Neutrophil (primary cell): ENCODE results near the gene SYNRG.

Experiments used
- H3K27ac ChIP-seq: fragments of 200-600 bp; sonication (generic); 2 replicates; pipeline ENCODE4 v1.5.1; 2016; ENCODE audit warnings: mild to moderate bottlenecking, moderate library complexity
- H3K27me3 ChIP-seq: fragments of 200-600 bp; sonication (generic); 2 replicates; pipeline ENCODE4 v1.6.0; 2016; ENCODE audit warnings: mild to moderate bottlenecking
- H3K36me3 ChIP-seq: fragments of 200-600 bp; sonication (generic); 2 replicates; pipeline ENCODE4 v1.5.1; 2017
- H3K4me1 ChIP-seq, 2 experiments: fragments of 200-600 bp in 1 of 2; sonication (generic) in 1 of 2; 1 replicate in 1 of 2; 2 replicates in 1 of 2; pipeline versions ENCODE4 v1.5.1 to v1.6.1; 2013 to 2016; ENCODE audit warnings: low read depth in 1 of 2, low read length in 1 of 2, mild to moderate bottlenecking in 1 of 2, moderate library complexity in 1 of 2; ENCODE audit not compliant: control insufficient read depth in 1 of 2, insufficient read depth in 1 of 2
- H3K4me3 ChIP-seq, 2 experiments: fragments of 200-600 bp in 1 of 2; sonication (generic) in 1 of 2; 1 replicate in 1 of 2; 2 replicates in 1 of 2; pipeline ENCODE4 v1.5.1; 2013 to 2016; ENCODE audit warnings: low read depth in 1 of 2, low read length in 1 of 2, mild to moderate bottlenecking in 1 of 2, moderate library complexity in 1 of 2
- H3K9me3 ChIP-seq: fragments of 200-600 bp; sonication (generic); 2 replicates; pipeline ENCODE4 v1.5.1; 2016
- TF ChIP-seq, protein P1 (sequence below): fragments of 200-600 bp; sonication (generic); IDR thresholded peaks from 2 replicates; pipeline ENCODE4 v1.5.1; 2016; ENCODE audit warnings: antibody characterized with exemption

The SYNRG gene

DNA sequence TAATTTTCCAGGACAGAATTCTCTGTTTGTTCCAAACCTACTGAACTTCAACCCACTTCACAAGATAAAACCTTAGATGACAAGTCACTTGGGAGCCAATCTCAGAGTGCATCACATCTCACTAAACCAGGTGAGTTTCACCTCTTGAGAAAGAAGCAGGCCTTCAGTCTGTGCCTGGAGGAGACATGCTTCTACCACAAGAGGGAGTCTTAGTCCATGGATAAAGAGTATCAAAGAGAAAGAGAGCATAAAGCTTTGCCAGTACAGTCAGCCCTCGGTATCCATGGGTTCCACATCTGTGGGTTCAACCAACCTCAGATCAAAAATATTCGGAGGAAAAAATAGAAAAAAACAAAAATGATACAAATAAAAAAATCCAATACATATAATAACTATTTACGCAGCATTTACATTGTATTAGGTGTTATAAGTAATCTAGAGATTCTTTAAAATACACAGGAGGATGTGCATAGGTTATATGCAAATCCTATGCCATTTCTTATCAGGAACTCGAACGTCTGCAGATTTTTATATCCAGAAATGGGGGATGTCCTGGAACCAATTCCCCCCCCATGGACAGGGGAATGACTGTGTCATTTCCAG lies 81.9 kb downstream of the SYNRG start:
- H3K4me3 ChIP-seq, result no peak overlapping the region
- H3K9me3 ChIP-seq, result no peaks in the 10 kb centered on the region
- no peak overlapping the region for H3K27ac ChIP-seq
- peaks cover 96% of the 10 kb centered on the region for H3K36me3 ChIP-seq
- TF ChIP-seq, protein P1, sequence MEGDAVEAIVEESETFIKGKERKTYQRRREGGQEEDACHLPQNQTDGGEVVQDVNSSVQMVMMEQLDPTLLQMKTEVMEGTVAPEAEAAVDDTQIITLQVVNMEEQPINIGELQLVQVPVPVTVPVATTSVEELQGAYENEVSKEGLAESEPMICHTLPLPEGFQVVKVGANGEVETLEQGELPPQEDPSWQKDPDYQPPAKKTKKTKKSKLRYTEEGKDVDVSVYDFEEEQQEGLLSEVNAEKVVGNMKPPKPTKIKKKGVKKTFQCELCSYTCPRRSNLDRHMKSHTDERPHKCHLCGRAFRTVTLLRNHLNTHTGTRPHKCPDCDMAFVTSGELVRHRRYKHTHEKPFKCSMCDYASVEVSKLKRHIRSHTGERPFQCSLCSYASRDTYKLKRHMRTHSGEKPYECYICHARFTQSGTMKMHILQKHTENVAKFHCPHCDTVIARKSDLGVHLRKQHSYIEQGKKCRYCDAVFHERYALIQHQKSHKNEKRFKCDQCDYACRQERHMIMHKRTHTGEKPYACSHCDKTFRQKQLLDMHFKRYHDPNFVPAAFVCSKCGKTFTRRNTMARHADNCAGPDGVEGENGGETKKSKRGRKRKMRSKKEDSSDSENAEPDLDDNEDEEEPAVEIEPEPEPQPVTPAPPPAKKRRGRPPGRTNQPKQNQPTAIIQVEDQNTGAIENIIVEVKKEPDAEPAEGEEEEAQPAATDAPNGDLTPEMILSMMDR, result no peak
- no peaks in the 10 kb centered on the region for H3K27me3 ChIP-seq
- H3K4me1 ChIP-seq, result no peaks in the 10 kb centered on the region

DNA sequence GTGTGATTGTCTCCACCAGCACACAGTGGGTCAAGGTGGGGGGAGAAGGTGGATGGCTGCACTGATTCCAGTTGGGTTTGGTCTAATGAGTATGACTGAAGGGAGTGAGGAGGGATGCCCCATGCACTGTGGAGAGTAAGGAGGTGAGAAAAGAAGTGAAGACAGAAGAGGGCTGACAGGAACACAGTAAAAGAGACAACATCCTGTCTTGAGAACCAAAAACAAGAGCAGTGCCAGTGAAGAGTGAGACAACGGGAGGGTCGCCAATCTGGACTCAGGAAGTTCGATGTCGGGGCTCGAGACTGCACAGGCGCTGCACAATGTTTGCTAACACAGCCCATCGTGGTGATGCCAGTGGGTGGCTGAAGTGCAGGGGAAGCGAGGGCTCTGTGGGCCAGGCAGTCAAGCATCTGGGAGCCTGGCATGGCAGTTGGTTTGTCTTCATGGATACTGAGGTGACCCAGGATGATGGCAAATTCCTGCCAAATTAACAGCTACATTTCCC lies 85.5 kb downstream of the SYNRG start:
- Histone ChIP-seq H3K4me1 (no peaks in the 10 kb centered on the region), H3K36me3 (peaks cover 98% of the 10 kb centered on the region), H3K27me3 (no peaks in the 10 kb centered on the region), H3K4me3 (no peak overlapping the region), H3K27ac (no peak overlapping the region), H3K9me3 (no peaks in the 10 kb centered on the region)
- TF ChIP-seq, protein P1, result no peak

DNA sequence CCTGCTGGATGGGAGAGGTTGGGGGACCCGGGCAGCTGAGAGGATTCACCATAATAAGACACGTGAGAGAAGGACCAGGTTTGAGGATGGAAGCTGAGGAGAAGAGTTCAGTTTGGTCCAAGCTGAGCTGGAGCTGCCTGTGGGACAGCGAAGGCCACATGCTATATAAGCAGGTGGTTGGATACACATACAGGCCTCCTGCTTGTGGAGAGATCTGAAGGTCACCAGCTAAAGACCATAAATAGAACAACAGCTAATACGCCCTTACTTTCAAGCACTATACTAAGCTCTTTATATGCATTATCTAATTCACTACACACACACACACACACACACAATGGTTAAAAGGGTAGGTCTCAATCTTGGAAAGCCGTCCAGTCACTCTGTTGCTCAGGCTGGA lies 87.4 kb downstream of the SYNRG start:
- H3K27ac ChIP-seq, result no peak overlapping the region
- H3K27me3 ChIP-seq, result no peaks in the 10 kb centered on the region
- no peaks in the 10 kb centered on the region for H3K4me1 ChIP-seq
- TF ChIP-seq, protein P1, result no peak
- no peak overlapping the region for H3K4me3 ChIP-seq
- no peaks in the 10 kb centered on the region for H3K9me3 ChIP-seq
- H3K36me3 ChIP-seq, result peaks cover 99% of the 10 kb centered on the region

DNA sequence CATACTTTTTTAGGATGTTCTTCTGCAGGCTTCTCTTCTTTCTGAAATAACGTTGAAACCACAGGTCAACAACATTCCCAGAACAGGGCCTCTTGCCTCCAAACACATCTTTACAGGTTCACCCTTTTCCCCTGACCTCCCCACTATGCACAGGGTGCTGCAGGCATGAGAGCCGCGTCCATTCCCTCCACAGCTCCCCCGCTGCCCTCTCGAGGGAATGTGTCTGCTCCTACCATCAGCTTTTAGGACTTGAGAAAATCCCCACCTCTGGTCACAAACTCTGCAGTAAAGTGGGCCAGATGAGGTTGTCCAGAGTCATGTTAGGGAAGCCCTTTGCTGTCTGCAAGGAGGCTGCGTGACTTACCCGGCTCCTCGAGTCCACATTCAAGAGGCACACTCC lies 89.0 kb downstream of the SYNRG start:
- Histone ChIP-seq H3K4me3 (no peak overlapping the region), H3K27me3 (no peaks in the 10 kb centered on the region), H3K27ac (no peak overlapping the region), H3K4me1 (no peaks in the 10 kb centered on the region), H3K9me3 (no peaks in the 10 kb centered on the region), H3K36me3 (peaks cover 99% of the 10 kb centered on the region)
- TF ChIP-seq, protein P1, result no peak

DNA sequence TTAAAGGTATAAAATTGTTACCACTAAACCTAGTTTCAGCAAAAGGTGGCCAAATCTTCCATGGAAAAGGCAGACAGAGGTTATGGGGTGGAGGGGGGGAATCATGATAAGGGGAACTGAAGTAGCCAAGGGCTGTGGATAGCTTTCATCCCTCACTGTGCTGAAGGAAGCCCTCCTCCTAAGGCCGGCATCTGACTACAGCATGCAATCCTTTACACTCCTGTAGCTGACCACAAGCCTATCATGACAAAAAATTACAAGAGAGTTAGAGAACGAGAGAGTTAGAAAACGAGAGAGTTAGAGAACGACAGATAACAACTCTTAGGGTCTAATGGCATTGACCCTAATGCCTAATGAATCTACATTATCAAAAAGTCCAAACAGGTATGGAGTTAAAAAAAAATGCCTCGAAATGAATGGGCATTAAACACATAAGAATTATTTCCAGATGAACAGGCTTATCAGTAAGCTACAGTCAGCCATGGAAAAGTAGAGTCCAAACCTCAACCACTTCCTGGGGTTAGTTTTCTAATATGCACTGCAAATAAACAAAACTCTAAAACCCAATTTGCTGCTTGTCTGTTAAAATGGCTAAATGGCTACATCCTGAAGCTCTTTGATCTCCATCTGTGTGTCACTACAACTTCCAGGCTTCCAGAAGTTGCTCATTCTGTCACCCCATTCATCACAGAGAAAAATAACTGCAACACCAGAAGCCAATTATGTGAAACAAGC lies 89.8 kb downstream of the SYNRG start:
- Histone ChIP-seq H3K27ac (no peak overlapping the region), H3K36me3 (peaks cover 99% of the 10 kb centered on the region), H3K9me3 (no peaks in the 10 kb centered on the region), H3K4me1 (no peaks in the 10 kb centered on the region), H3K27me3 (no peaks in the 10 kb centered on the region), H3K4me3 (no peak overlapping the region)
- TF ChIP-seq, protein P1, result no peak
